ENCODE data around the gene PDYN. TPM values are rescaled to one million over a fixed set of nuclear protein-coding genes. Genes with fewer than 3 reads are reported as not detected.

Gene PDYN
- total RNA-seq, result not detected in 2 replicates

GRCh38 chr20:1993986-1994385, at the start of gene PDYN:
Gene PDYN (minus strand): TSS chr20:1994058. CDS start chr20:1983084, 10,974 bp downstream.

Other genes with a start within 250 kb of the PDYN start
- gene SIRPA, start 98.7 kb downstream of the PDYN start, total RNA-seq, result 8.7 and 15.9 TPM in 2 replicates
- gene STK35, start 107.8 kb upstream of the PDYN start, total RNA-seq, result 21.2 and 35.4 TPM in 2 replicates